ENCODE data around the gene ZFAND3.

Gene ZFAND3

DNA sequence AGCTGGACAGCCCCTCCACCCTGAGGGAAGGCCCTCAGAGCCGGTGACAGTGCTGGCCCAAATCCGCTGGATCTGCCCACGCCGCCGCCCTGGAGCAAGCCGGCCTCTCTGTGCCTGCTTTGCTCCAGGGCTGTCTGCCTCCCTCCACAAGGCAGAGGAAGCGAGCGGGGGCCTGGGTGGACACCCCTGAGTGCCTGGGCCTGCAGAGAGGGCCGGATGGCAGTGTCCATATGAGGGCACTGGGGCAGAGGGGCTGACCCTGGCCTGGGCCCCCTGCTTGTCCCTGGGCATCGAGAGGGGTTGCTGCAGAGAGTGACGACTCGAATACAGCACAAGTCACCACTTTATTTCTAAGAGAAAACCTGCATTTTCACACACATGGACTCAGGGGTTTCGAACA is 348.6 kb downstream of the ZFAND3 start:
- TF ChIP-seq, protein P1, sequence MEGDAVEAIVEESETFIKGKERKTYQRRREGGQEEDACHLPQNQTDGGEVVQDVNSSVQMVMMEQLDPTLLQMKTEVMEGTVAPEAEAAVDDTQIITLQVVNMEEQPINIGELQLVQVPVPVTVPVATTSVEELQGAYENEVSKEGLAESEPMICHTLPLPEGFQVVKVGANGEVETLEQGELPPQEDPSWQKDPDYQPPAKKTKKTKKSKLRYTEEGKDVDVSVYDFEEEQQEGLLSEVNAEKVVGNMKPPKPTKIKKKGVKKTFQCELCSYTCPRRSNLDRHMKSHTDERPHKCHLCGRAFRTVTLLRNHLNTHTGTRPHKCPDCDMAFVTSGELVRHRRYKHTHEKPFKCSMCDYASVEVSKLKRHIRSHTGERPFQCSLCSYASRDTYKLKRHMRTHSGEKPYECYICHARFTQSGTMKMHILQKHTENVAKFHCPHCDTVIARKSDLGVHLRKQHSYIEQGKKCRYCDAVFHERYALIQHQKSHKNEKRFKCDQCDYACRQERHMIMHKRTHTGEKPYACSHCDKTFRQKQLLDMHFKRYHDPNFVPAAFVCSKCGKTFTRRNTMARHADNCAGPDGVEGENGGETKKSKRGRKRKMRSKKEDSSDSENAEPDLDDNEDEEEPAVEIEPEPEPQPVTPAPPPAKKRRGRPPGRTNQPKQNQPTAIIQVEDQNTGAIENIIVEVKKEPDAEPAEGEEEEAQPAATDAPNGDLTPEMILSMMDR (IDR thresholded peaks at IDR 0.05; ENCODE audit: borderline replicate concordance, insufficient read depth, low read depth, low read length) = no peak

DNA sequence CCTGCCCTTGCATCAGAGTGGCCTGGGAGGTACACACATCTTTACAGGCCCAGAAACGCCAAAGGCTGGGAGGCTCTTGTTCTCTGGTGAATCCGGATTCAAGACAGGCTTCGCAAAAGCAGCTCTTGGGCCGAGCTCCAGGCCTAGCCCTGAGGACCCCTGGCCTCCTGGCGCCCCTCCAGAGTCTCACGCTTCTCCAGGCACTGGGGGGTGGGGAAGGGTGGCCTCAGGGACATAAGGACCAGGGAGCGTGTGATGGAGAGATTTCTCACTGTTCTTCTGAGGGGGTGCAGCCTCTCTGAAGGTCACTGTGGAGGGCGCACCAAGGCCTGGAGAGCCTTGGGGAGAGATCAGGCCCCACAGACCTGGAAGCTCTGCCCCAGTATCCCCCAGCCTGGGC is 349.2 kb downstream of the ZFAND3 start:
- no peak overlapping the region for H3K4me3 ChIP-seq (ENCODE audit: low read depth, low read length)
- TF ChIP-seq, protein P1 (IDR thresholded peaks at IDR 0.05; ENCODE audit: borderline replicate concordance, insufficient read depth, low read depth, low read length) = no peak

More for the DNA sequence above, 348.6 kb downstream of the ZFAND3 start:
- no peak overlapping the region for H3K4me3 ChIP-seq (ENCODE audit: low read depth, low read length)

GRCh38 chr6:38169221-38169976 is 349.9 kb downstream of the ZFAND3 start:
- H3K4me3 ChIP-seq (ENCODE audit: low read depth, low read length) = no peak overlapping the region
- TF ChIP-seq, protein P1 (IDR thresholded peaks at IDR 0.05; ENCODE audit: borderline replicate concordance, insufficient read depth, low read depth, low read length) = no peak

GRCh38 chr6:38169977-38170526 is 350.5 kb downstream of the ZFAND3 start:
- H3K4me3 ChIP-seq (ENCODE audit: low read depth, low read length) = no peak overlapping the region
- TF ChIP-seq, protein P1 (IDR thresholded peaks at IDR 0.05; ENCODE audit: borderline replicate concordance, insufficient read depth, low read depth, low read length) = no peak

- no peak overlapping the region for H3K4me3 ChIP-seq (ENCODE audit: low read depth, low read length)
- TF ChIP-seq, protein P1 (IDR thresholded peaks at IDR 0.05; ENCODE audit: borderline replicate concordance, insufficient read depth, low read depth, low read length) = no peak
These were observed 351.3 kb downstream of the ZFAND3 start for GRCh38 chr6:38170666-38171355.

DNA sequence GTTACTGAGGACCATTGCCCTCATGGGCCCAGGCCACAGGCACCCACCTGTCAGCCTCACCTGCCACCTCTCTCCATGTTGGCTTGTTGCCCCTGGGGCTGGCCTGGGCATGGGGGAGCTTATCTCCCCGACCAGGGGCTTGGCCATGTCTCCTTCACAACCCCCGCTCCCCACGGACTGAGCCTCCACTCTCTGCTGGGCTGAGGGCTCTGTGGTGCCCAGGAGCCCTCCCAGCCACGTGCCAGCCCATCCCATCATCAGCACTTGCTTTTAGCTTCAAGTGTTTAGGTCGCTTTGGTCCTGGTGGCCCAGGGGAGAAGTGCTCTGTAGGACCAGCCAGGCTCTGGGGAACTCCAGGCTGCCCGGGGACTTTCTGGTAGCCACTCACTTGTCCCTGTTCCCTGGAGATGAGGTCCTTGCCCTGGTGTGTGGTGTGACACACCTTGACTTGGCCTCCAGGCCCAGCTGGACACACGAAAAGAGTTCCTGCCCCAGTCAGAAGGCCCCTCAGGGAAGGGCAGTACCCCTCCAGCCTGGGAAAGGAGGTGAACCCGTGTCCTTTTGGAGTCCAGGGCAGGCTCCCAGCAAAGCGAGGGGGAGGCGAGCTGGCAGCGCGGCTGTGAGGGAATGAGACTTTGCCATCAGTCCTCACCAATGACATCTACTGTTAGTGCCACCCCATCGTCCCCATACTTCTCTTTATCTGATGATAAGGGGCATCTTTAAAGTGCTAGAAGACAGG is 352.6 kb downstream of the ZFAND3 start:
- H3K4me3 ChIP-seq (ENCODE audit: low read depth, low read length) = no peak overlapping the region
- TF ChIP-seq, protein P1 (IDR thresholded peaks at IDR 0.05; ENCODE audit: borderline replicate concordance, insufficient read depth, low read depth, low read length) = no peak
